Measurements from ENCODE around the gene RAET1E.
"Not testable (repeated sequence)": the region's sequence is repeated elsewhere in the genome, so short reads cannot be mapped to it uniquely, and the experiment has no call there.

Gene RAET1E

DNA sequence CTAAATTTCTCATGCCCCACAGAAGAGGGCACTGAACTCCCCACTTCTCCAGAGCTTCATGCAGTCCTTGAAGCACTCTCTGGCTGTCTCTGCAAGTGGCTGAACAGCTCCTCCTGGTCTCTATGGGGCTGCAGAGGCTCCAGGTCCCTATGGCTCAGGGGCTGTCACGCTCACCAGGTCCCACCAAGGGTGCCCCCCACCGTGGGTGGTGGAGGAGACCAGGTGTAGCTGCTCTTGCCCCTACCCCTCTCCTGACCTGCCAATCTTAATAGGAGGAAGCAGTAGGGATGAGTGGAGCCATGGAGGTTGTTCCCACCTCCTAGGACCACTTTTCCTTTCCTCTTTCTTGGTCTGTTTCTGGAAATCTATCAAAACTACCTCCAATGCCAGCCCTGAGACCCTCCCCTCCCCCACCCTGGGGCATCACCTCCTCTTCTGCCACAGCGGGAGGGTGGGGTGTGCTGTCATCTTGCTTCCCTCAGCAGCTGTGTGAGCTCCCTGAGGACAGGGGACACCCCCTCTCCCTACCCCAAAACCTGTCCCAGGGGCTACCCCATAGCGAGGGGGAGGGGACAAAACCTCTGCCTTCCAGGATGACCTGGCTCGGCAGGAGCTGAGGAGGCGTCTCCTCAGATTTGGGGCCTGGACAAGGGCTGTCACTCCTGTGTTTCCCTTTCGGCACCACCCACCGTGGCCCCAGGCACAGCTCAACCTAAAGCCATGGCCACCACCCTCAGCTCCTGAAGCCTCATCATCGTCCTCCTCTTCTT is 12.0 kb upstream of the RAET1E start:
- no peak for DNase-seq

DNA sequence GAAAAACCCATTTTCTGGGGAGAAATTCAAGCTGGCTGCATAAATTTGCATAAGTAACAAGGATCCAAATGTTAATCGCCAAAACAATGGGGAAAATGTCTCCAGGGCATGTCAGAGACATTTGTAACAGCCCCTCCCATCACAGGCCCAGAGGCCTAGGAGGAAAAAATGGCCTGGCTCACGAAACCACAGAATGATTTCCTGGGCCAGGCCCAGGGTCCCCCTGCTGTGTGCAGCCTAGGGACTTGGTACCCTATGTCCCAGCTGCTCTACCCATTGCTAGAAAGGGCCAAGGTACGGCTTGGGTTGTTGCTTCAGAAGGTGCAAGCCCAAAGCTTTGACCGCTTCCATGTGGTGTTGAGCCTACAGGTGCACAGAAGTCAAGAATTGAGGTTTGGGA is 10.6 kb upstream of the RAET1E start:
- DNase-seq, result not testable (repeated sequence)

DNA sequence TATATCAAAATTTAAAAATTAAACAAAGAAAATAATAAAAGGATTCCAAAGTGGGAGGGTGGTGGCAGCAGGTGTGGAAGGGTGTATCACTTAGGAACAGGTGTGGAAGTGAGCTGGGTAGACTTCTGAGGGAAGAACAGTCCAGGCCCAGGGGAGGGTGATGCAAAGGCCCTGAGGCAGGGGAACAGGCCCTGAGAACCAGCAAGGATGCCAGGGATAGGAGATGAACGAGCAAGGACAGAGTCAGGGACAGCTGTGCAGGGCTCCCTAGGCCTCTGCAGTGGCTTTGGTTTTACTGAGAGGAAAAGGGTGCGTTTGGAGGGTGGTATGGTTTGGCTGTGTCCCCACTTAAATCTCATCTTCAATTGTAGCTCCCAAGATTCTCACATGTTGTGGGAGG is 9.4 kb upstream of the RAET1E start:
- DNase-seq, result no peak

DNA sequence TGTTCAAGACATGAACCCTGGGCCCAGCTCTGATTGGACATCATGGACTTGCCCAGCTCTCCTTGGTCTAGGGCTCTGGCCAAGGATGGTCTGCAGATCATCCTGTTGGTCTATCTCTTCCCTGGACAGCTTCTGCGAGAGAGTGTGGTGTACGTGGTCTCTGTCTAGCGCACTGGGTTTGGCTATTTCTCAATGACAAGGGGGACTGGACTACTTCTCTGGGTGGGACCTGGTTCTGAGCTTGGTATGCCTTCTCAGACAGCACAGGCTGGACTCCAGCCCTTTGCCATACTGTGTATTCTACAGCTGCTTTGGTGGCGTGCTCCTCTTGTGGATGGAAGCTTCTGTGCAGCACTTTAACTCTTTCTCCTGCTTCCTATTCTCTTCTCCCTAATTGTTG is 8.5 kb upstream of the RAET1E start:
- no peak for DNase-seq

DNA sequence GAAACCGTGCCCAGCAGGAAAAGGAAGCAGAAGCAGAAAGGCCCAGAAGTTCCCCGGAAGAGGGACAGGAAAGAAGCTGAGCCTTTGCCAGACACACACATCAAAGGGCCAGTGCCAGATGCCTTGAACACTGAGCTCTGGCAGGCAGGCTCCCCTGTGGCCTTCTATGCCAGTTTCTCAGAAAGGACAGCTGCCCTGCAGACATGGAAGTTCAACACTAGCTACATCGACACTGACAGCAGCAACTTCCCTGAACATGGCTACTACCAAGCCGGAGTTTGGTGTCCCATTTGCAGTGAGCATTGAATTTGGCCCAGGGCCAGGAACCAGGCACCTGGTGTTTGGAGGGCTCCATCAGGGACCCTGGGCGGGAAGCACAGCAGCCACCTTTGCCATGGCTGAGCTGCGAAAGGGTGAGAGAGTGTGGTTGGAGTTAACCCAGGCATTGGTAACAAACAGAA is 8.0 kb upstream of the RAET1E start:
- no peak for DNase-seq

DNA sequence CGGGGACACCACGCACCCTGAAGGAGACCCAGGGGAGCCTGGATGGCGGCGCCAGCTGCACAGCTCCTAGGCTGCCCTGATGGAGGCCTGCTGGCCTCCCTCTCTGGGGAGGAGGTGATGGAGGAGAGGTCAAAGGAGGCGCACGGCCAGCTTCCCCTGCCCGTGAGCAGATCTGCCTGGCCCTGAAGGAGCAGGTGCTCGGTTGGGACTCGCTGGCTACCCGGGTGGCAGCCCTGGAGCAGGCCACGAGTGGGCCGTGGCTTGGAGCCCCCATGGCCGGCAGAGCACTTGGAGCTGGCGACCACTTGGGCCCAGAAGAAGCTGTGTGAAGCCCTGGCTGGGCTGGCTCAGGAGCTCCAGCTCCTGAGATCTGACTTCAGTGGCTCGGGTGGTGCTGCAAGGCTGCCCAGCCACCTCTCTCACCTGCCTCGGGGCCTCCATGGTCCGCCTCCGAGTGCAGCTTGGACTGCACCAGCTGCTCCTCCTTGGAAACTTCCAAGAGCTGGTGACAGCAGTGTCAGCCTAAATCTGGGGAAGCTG is 7.5 kb upstream of the RAET1E start:
- no peak for DNase-seq

DNA sequence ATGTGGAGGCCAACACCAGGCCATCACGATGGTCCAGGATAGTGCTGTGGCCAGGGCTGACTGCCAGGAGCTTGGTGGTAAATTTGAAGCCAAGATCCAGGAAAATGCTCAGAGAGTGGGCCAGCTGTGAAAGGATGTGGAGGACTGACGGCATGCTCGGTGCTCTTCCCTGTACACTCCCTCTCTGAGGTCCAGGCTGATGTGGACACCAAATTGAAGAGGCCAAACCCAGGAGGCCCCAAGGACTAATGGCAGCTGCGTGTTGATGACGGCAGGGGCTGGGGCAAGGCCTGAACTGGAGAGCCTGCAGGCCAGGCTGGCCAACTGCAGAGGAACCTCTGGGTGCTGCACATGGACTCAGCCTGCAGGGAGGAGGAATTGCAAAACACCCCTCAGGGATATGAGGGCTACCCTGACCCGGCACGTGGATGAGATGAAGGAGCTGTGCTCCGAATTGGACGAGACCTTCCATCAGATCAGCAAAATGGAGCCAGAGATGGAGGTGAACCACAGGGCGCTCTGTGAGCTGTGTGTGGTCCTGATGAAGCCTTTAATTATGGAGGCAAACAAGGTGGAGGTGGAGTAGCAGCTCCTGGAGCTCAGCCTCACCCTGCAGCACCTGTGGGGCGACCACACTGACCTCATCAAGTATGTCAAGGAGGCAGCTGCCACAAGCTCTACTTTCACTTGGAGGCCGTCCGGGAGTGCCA is 6.9 kb upstream of the RAET1E start:
- peak; percentile 65 for DNase-seq

DNA sequence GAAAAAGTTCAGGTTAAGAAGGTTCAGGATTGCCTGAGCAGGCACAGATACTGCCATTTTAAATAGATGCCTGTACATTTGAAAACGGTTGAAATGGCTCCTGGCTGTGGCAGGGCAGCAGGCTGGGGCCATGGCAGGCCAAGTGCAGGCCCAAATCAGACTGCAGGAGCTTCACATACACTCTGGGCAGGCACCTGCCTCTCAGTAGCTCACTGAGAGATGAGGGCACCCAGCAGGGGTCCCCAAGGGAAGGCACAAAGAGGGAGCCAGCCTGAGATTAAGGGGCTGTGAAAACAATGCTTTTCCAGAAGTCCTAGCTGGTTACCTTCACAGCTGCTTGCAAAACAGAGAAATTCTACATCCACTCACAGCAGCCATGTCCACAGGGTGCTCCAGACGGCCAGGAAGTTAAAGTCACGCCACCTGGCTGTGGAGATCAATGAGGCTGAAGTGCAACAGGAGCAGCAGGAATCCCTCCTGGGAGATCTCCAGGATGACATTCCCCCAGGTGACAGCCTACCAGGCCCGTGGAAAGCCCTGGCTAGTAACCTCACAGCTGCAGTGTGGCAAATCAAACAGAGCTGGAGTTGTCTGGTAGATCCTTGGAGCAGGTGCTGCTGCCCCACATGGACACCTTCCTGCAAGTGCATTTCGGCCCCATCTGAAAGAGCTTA is 6.2 kb upstream of the RAET1E start:
- peak; percentile 98 for DNase-seq

DNA sequence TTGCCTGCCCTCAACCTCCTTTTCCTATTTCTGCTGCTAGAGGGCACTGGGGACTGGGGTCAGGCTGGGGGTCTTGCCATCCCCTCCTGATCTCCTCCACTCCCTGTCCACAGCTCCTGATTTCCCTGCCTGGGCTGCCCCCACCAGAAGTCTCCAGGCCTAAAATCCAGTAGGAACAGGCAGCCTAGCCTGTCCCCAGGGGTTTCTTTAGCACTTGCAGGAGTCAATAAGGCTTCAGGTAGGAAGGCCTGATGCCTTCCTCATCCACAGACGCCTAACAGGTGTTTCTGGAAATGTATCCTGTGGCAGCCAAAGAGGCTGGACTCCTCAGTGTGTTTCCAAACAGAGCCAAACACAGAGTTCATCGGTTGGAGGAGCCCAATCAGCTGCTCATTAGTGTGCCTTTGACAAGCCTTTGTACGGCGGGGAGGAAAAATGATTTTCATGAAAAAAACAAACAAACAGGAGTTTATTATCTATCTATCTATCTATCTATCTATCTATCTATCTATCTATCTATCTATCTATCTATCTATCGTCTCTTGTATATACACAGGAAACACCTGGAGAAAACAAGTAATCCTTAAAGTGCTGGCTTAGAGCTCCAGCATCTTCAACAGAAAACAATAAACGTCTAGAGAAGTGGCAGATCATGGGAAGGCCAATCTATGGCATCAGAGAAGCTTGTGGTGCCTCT is 3.7 kb upstream of the RAET1E start:
- DNase-seq, result no peak

DNA sequence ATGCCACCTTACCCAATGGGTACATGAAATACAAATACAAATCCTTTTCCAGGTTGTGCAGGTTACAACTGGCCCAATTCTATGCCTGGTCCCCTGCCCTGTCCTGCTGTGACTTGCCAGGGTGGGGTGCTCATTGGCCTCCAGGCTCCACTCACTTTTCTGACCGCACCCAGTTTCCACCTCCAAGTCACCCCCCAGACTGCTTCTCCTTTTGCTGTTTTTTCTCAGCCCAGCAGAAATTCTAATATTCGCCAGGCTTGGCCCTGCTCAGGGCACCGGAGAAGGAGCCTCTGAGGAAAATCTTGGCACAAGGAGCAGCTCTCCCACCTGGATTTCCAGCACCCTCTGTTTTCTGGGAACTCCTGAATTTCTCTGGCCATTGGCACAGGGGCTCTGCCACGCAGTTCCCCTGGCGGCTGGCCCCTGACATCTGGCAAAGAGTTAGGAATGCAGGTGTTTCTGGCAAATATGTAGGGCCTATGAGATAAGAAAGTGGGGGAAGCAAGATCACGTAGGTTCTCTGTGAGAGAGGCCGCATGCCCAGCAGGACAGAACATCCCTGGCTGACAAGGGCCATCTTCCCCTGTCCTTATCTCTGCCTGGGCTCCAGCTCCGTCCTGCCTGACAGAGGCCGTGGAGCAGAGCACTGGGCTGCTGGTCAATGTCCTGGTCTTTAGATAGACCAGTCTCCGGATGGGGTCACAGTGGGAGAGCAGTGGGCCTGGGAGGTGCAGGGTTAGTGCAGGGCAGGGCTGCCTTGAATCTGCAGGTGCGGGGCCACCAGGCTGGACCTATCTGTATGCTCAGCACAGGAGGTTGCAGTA is 2.9 kb upstream of the RAET1E start:
- no peak for DNase-seq

DNA sequence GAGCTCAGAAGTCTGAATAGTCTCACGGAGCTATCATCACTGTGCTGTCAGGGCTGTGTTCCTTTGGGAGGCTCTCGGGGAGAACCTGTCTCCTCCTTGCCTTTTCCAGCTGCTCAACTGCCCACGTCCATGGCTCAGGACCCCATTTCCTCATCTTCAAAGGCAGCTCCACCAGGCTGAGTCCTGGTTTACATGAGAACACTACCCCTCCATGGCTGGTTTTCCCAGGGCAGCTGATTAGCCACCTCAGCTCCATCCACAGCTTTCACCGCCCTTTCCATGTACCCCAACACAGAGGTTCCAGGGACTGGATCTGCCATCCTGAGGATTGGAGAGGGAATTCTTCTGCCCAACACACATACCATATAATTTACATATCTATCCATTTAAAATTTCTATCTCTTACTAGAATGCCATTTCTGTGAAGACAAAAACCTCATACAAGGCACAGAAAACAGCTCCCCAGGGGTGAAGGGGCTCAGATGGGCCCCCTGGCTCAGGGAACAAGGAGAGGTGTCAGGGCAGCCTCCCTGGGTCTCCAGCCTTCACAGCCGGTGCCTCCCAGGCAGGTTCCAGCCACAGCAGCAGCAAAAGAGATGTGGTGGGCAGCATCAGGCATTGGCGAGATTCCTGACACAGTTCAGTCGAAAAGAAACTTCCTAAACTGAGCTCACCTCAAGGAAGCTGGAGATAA is 2.2 kb upstream of the RAET1E start:
- no peak for DNase-seq

DNA sequence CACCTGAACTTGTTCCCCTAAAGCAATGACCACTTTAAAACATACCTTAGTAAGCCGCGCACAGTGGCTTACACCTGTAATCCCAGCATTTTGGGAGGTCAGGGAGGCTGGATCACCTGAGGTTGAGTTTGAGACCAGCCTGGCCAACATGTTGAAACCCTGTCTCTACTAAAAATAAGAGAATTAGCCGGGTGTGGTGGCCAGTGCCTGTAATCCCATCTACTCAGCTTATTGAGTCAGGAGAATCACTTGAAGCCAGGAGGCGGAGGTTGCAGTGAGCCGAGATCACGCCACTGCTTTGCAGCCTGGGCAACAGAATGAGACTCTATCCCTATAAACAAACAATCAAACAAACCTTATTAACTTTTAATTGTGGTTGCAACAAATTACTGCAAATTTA is 1.6 kb upstream of the RAET1E start:
- no peak for DNase-seq

DNA sequence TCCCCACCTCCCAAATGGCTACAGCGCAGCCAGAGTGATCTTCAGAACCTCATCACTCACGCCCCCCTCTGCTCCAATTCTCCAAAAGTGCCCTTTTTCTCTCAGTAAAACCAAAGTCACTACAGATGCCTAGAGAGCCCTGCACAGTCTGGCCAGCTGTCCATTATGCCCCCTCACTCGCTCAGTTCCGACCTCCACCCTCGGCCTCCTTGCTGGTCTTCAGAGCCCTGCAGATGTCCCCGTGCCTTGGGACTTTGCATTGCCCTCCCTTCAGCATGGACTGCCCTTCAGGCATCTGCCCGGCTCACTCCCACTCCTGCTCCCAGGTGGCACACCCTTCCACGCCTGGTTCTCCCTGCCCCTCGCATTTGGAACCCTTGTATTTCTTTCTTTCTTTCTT is 1.1 kb upstream of the RAET1E start:
- DNase-seq, result no peak

DNA sequence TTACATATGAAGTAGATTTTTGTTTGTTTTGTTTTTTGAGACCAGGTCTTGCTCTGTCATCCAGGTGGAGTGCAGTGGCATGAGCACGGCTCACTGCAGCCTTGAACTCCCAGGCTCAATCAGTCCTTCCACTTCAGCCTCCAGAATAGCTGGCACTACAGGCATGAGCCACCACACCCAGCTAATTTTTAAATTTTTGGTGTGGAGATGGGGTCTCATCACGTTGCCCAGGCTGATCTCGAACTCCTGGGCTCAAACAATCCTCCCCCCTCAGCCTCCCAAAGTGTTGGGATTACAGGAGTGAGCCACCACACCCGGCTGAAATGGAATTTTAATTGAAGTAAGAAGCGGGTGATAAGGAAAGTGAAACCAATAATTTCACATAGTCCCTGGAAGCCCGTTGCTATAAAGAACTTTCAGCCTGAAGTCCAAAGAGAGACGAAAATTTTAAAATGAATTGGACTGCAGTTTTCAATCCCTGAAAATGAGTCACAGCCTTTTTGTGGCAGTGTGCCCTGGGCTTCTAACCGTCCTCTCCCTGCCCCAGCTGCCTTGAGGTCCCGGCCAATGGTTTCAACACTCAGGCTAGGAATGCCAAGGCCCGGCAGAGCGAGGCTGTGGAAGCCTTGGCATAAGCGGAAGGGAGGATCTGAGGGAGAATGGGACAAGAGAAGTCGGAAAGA is 757 bp downstream of the RAET1E start:
- no peak for DNase-seq

DNA sequence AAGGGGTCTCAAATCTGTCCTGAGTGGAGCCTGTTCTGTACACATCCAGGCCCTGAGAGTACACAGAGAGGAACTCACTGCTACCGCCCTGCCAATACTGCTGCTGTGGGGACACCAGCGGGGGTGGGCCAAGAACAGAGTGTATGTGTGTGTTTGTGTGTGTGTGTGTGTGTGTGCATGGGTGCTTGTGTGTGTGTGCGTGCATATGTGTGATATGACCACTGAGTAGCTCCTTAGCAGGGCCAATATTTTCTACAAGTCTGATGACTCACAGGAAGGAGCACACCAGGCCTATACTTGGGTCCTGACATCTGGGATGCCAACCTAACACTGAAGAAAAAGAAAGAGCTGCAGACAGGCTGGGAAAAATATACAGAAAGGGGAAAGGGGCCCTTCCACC is 1.4 kb downstream of the RAET1E start:
- DNase-seq, result no peak

DNA sequence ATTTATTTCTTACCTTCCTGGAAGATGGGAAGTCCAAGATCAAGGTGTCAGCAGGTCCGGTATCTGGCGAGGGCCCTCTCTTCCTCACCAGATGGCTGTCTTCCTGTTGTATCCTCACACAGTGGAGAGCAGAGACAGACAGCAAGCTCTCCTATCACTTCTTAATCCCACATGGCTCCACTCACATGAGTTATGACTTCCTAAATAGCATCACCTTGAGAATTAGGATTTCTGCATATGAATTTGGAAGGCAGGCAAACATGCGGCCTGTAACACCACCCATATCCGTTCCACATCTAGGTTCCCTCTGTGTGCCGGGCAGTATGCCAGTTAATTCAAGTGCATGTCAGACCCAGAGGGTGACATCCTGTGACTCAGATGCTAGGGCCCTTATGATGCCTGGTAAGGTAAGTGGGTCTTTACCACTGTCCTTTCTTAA is 2.1 kb downstream of the RAET1E start:
- DNase-seq, result no peak

DNA sequence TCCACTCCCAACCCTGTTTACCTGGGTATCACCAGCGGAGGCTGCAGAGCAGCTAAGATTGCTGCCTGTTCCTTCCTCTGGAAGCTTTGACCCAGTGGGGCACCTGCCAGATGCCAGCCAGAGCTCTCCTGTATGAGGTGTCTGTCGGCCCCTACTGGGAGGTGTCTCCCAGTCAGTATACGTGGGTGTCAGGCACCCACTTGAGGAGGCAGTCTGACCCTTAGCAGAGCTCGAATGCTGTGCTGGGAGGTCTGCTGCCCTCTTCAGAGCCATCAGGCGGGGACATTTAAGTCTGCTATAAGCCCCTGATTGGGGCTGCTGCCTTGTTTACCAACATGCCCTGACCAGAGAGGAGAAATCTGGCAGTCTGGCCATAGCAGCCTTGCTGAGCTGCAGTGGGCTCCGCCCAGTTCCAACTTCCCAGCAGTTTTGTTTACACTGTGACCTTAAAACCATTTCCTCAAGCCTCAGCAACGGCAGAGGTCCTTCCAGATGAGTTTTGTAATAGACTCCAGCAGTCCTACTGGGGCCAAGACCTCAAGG is 2.8 kb downstream of the RAET1E start:
- DNase-seq, result no peak

DNA sequence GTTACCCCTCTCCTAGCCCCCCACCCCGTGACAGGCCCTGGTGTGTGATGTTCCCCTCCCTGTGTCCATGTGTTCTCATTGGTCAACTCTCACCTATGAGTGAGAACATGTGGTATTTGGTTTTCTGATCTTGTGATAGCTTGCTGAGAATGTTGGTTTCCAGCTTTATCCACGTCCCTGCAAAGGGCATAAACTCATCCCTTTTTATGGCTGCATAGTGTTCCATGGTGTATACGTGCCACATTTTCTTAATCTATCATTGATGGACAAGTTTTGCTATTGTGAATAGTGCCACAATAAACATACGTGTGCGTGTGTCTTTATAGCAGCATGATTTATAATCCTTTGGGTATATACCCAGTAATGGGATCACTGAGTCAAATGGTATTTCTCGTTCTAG is 6.0 kb downstream of the RAET1E start:
- DNase-seq, result not testable (repeated sequence)

DNA sequence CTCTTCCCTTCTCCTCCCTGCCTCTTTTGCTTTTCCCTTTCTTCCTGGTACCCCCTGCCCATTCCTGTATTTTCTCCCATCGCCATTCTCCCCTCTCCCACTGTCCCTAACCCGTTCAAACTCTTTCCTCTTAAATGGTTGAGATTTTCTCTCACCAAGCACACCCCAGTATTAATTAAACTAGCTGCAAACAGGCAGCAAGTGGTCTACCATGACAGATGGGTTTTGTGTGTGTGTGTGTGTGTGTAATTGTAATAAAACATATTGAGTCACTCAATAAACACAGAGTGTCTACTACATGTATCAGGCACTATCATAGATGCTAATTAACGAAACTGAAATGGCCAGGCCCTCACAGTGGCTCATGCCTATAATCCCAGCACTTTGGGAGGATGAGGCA is 6.7 kb downstream of the RAET1E start:
- DNase-seq, result no peak

DNA sequence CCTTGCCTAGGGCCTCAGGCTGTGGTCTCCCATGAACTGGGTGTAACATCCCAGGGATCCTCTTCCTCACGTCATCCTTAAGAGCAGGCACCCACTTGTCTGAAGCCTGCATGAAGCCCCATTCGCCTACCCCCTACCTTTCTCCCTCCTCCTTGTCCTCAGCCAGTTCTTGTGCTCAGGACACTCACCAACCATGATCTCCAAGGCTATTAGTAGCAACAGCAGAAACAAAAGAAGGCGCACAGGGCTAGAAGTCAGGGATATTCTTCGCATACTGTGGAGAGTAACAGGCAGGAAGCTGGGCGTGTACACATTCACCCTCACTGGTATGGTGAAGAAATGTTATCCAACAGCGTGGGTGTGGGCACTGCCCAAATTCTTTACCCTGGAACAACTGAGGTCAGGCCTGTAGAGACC is 7.3 kb downstream of the RAET1E start:
- no peak for DNase-seq

DNA sequence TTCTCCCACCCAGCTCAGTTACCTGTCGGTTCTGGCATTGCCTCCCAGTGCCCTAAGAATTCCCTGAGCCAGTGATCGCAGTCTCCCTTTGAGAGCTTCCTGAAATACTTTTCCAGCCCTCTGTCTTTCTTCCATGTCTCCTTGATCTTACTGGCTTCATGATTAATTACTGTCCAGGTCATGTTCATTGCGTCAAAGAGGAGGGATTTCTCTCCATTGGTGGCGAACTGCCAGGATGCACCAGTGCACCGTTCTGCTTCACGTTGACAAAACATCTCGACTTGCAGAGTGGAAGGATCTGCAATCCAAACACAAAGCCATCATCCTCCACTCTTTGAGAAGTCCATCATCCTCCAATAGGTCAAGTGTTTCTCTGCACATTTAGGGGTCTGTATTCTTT is 8.6 kb downstream of the RAET1E start:
- DNase-seq, result no peak

All from NCI-H146 (cell line).